ENCODE measurements around the gene TCF20.

Gene TCF20

GRCh38 chr22:42282252-42282942 lies 11.9 kb upstream of the TCF20 start:
- no peak for DNase-seq

- no peak for DNase-seq
Observed at GRCh38 chr22:42281706-42282251, 11.3 kb upstream of the TCF20 start.

GRCh38 chr22:42281284-42281683 lies 10.8 kb upstream of the TCF20 start:
- no peak for DNase-seq

- DNase-seq = no peak
Observed at GRCh38 chr22:42280836-42281235, 10.4 kb upstream of the TCF20 start.

- no peak for DNase-seq
Observed at GRCh38 chr22:42280140-42280539, 9.7 kb upstream of the TCF20 start.

- no peak for DNase-seq
Observed at GRCh38 chr22:42279425-42280020, 9.1 kb upstream of the TCF20 start.

GRCh38 chr22:42277988-42278776 lies 7.7 kb upstream of the TCF20 start:
- peak in 14 of 51 donors; percentile 9 to 44 (median 26) for DNase-seq

- no peak for DNase-seq
Observed at GRCh38 chr22:42277232-42277753, 6.8 kb upstream of the TCF20 start.

GRCh38 chr22:42275970-42276369 lies 5.5 kb upstream of the TCF20 start:
- DNase-seq = no peak

- no peak for DNase-seq
Observed at GRCh38 chr22:42275176-42275575, 4.7 kb upstream of the TCF20 start.

- no peak for DNase-seq
Observed at GRCh38 chr22:42273855-42274451, 3.5 kb upstream of the TCF20 start.

GRCh38 chr22:42272431-42272999 lies 2.1 kb upstream of the TCF20 start:
- DNase-seq = no peak

GRCh38 chr22:42271906-42272305 lies 1.5 kb upstream of the TCF20 start:
- DNase-seq = no peak

GRCh38 chr22:42271191-42271813 lies 849 bp upstream of the TCF20 start:
- DNase-seq = no peak

- peak in 5 of 51 donors; percentile 44 to 72 (median 61) for DNase-seq
Observed at GRCh38 chr22:42270176-42270509, 310 bp downstream of the TCF20 start.

- DNase-seq = peak in 4 of 51 donors; percentile 22 to 50 (median 32)
Observed at GRCh38 chr22:42269432-42270175, 849 bp downstream of the TCF20 start.

- DNase-seq = no peak
Observed at GRCh38 chr22:42268852-42269410, 1.5 kb downstream of the TCF20 start.

- DNase-seq = no peak
Observed at GRCh38 chr22:42265321-42265720, 5.1 kb downstream of the TCF20 start.

GRCh38 chr22:42263944-42264343 lies 6.5 kb downstream of the TCF20 start:
- no peak for DNase-seq

- DNase-seq = no peak
Observed at GRCh38 chr22:42262964-42263363, 7.5 kb downstream of the TCF20 start.
